ENCODE measurements around the gene SLC35F5.
"Not testable (repeated sequence)": the region's sequence is repeated elsewhere in the genome, so short reads cannot be mapped to it uniquely, and the experiment has no call there.

The SLC35F5 gene

DNA sequence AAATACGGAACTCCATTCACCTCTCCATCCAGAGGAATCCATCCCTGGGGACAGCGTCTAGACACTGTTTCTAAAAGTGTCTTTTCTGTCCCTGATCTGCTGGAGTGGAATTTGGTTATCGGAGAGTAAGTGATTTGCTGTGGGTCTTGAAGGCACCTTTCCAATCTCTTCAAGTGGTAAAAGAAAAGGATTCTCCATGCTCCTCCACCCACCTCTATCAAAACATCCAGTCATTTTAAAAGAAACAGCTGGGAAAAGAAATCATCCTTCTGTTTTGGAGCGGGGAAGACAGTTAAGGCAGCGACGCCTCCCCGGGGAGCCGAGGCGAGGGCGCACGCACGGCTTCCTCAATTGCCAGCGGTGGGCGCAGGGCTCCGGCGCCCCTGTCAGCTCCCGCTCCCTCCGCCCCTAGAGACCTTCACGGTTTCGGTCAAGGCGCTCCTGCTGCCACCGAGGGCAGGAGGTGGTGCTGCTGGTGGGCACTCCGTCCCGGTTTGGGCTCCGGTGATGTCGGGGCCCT, 547 bp downstream of the SLC35F5 start:
- peak; percentile 25 for DNase-seq (ENCODE audit: low spot score)

DNA sequence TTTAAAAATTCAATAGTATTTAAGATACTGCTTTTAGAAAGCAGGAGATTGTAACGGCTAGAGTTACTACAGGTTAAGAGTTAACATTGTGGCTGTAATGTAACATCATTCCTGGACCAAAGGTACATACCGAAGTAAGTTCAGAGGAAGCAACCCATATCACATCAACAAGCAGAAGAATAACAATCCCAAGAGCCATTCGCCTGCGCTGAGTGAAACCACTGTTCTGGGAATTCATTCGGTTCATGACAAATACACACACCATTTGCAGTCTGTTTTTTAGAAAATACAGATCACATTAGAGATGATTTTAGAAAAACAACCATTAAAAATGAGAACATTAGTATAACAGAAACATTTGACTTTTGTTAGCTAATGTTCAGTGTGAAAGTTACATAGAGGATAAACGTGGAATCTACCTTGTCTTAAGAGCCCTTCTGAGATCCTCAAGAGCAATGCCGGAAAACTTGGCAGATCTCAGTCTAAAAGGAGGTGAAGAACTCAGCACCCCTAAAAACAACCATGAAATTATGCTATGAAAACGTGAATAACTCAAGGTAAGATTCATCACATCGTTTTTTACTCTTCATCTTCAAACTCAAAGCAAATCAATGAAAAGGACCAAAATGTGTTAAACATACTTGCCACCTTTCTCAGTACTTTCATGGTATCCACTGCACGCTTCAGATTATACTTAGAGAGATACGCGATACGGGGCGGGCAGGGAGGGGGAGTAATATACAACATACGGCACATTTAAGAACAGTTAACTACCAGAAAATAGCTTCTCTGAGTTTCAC, 1.2 kb downstream of the SLC35F5 start:
- no peak for DNase-seq (ENCODE audit: low spot score)

DNA sequence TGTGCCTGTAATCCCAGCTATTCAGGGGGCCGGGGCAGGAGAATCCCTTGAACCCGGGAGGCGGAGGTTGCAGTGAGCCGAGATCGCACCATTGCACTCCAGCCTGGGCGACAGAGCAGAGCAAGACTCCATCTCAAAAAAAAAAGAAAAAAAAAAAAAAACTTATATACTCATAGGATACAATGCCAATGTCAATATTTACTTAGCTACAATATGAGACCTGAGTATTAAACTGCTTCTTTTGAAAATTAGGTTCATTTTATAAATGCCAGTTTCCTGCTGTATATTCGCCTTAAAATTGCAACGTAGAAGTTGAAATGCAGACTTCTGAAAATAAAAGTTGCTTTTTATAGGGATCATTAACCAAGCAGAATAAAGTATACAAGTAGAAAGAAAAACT, 2.3 kb downstream of the SLC35F5 start:
- no peak for DNase-seq (ENCODE audit: low spot score)

- no peak for DNase-seq (ENCODE audit: low spot score)
These were observed 6.1 kb downstream of the SLC35F5 start for GRCh38 chr2:113750385-113750784.

GRCh38 chr2:113741091-113741490, 15.4 kb downstream of the SLC35F5 start:
- DNase-seq (ENCODE audit: low spot score) = no peak

DNA sequence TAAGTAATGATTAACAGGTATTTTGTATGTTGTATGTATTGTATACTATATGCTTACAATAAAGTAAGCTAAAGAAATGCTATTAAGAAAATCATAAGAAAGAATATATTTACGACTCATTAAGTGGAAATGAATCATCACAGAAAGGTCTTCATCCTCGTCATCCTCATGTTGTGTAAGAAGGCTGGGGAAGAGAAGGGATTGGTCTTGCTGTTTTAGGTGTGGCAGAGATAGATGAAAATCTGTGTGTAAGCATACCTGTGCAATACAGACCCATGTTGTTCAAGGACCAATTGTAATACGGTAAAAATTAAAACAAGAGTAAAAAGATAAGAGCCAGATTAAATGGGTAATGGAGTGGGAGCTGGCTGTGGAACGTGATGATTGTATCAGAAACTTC, 16.6 kb downstream of the SLC35F5 start:
- no peak for DNase-seq (ENCODE audit: low spot score)

DNA sequence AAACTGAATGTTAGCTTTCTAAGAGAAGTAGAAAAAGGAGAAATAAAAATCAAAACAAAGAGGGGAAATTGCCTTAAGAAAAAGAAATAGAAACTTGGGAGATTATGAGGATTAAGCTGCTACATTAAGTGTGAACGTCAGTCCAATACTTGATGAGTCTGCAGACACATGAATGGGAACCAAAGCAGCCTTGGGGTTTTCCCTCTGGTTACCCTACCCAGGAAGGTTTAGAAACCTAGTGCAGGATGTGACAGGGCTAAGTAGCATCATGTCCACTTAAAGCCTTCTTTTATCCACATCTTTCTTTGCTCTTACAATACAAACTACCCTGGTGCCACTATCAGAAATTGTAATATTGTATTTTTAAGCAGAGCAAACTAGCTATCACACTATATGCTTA, 22.3 kb downstream of the SLC35F5 start:
- no peak for DNase-seq (ENCODE audit: low spot score)

DNA sequence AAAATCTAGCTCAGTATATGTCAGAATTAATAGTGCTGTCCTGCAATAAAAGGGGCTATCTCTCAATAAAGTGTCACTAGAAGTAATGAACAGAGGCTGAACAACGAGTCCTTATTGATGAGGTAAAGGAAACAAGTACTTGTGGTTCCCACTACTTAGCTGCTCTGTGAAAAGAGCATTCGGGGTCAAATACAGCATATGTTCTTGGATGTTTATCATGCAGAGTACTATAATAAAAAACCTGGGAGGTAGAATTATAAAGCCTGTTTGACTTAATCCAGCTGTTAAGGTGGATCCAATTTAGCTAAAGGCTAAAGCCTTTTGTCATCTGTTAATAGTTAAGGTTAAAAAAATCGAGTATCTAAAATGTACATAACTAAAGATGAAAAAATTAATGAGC, 32.4 kb downstream of the SLC35F5 start:
- DNase-seq (ENCODE audit: low spot score) = no peak

DNA sequence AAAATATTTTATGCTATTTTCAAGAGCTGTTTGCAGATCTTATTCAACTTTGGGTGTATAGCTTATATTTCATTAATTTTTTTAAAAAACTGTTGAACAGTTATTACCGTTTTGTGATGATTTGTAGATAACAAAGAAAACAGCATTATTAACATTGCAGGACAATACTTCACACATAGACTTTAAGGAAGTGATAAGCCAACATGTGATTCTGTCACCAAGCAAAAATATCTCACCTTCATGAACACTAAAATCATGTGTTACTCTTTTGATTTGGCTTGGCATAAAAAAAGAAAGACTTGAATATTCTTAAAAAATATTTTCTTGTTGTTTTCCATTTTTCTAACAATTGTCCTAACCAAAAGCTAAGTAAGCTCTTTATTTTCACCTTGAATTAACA, 33.0 kb downstream of the SLC35F5 start:
- no peak for DNase-seq (ENCODE audit: low spot score)

GRCh38 chr2:113720167-113720566, 36.3 kb downstream of the SLC35F5 start:
- DNase-seq (ENCODE audit: low spot score) = no peak

GRCh38 chr2:113716291-113716690, 40.2 kb downstream of the SLC35F5 start:
- DNase-seq (ENCODE audit: low spot score) = no peak

- no peak for DNase-seq (ENCODE audit: low spot score)
These were observed 43.5 kb downstream of the SLC35F5 start for GRCh38 chr2:113712941-113713340.

DNA sequence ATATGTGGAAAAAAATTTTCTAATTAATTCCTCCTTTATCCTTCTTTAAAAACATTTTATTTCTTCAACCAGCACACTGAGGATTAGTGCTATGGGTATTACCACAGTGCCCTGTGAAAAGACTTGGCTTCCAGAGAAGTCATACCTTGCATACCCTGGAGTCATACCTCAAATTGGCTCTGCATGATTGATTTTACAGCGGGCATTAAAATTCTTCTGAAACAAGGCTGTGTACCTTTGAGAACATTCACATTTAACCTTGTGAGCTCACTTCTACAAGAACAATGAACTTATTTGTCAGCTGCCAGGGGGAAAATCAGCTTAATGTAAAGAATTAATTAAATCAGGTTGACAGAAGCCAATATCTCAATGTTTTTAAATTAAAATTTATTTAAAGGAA, 44.6 kb downstream of the SLC35F5 start:
- DNase-seq (ENCODE audit: low spot score) = no peak

- no peak for DNase-seq (ENCODE audit: low spot score)
These were observed 47.4 kb downstream of the SLC35F5 start for GRCh38 chr2:113709022-113709421.

DNA sequence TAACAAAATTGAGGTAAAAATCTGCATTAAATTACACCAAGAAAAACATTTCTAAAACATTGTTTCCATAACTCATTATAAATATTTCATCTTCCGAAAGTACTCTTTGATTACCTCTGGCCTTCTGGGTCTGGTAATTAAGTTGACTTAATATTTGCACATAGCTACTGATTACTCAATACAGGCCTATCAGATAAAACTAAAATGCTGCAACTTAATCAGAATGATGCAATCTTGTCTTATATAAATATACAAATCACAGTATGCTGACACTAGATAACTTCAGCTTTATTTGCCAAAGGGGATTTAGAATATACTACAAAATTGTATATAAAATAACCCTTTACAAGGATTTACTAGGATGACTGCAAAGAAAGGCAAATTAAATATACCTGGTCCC, 49.3 kb downstream of the SLC35F5 start:
- DNase-seq (ENCODE audit: low spot score) = no peak

GRCh38 chr2:113705982-113706523, 50.4 kb downstream of the SLC35F5 start:
- no peak for DNase-seq (ENCODE audit: low spot score)

DNA sequence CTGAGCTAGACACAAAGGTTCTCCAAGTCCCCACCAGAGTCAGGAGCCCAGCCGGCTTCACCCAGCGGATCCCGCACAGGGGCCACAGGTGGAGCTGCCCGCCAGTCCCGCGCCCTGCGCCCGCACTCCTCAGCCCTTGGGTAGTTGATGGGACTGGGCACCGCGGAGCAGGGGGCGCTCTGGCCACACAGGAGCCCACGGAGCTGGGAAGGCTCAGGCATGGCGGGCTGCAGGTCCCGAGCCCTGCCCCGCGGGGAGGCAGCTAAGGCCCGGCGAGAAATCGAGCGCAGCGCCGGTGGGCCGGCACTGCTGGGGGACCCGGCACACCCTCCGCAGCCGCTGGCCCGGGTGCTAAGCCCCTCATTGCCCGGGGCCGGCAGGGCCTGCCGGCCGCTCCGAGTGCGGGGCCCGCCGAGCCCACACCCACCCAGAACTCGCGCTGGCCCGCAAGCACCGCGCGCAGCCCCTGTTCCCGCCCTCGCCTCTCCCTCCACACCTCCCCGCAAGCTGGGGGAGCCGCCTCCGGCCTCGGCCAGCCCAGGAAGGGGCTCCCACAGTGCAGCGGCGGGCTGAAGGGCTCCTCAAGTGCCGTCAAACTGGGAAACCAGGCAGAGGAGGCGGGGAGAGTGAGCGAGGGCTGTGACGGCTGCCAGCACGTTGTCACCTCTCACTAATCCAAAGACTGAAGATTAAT, 52.0 kb downstream of the SLC35F5 start:
- not testable (repeated sequence) for DNase-seq (ENCODE audit: low spot score)

GRCh38 chr2:113703386-113704299, 52.8 kb downstream of the SLC35F5 start:
- no peak for DNase-seq (ENCODE audit: low spot score)

GRCh38 chr2:113700186-113700841, 56.1 kb downstream of the SLC35F5 start:
- peak; percentile 58 for DNase-seq (ENCODE audit: low spot score)

GRCh38 chr2:113698892-113699447, 57.5 kb downstream of the SLC35F5 start:
- DNase-seq (ENCODE audit: low spot score) = peak; percentile 6

DNA sequence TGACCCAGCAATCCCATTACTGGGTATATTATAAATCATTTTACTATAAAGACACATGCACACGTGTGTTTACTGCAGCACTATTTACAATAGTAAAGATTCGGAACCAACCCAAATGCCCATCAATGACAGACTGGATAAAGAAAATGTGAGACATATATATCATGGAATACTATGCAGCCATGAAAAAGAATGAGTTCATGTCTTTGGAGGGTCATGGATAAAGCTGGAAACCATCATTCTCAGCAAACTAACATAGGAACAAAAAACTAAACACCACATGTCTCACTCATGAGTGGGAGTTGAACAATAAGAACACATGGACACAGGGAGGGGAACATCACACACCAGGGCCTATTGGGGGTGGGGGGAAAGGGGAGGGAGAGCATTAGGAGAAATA, 58.2 kb downstream of the SLC35F5 start:
- not testable (repeated sequence) for DNase-seq (ENCODE audit: low spot score)
